HepG2 (cell line): ENCODE results near the gene RNASE7. TPM values are rescaled to one million over a fixed set of nuclear protein-coding genes. Genes with fewer than 3 reads are reported as not detected.

Source experiments
- JARID2 ChIP-seq: sonication (generic); formaldehyde crosslinking; IDR thresholded peaks from 2 replicates; pipeline ENCODE4 v1.8.1; 2023; ENCODE audit warnings: missing genetic modification reagents, inconsistent platforms; ENCODE audit not compliant: insufficient replicate concordance
- KMT2A ChIP-seq: sonication (generic); formaldehyde crosslinking; IDR thresholded peaks from 2 replicates; pipeline ENCODE4 v1.4.0; 2020; ENCODE audit warnings: missing genetic modification reagents
- MBD4 ChIP-seq: IDR thresholded peaks from 2 replicates; pipeline ENCODE4 v1.6.1; 2012; ENCODE audit warnings: low read length, inconsistent platforms, borderline replicate concordance
- MBNL3 ChIP-seq: fragments of 250-450 bp; sonication (Bioruptor Pico); conservative IDR thresholded peaks from 2 replicates; pipeline ENCODE4 v1.8.0; 2022; ENCODE audit warnings: mild to moderate bottlenecking, inconsistent platforms
- PHF21A ChIP-seq: sonication (generic); formaldehyde crosslinking; IDR thresholded peaks from 2 replicates; pipeline ENCODE4 v1.5.0; 2020; ENCODE audit warnings: mild to moderate bottlenecking, missing genetic modification reagents
- REPIN1 ChIP-seq: sonication (generic); formaldehyde crosslinking; IDR thresholded peaks from 2 replicates; pipeline ENCODE4 v1.8.0; 2022; ENCODE audit warnings: missing genetic modification reagents, low read depth, mild to moderate bottlenecking, borderline replicate concordance
- SIN3A ChIP-seq: IDR thresholded peaks from 2 replicates; pipeline ENCODE4 v1.6.1; 2011; ENCODE audit warnings: low read depth, mild to moderate bottlenecking, control low read depth, low read length, borderline replicate concordance
- UBTF ChIP-seq: sonication (generic); formaldehyde crosslinking; IDR thresholded peaks from 2 replicates; pipeline ENCODE4 v1.4.0; 2020; ENCODE audit warnings: mild to moderate bottlenecking, missing genetic modification reagents
- ZBTB21 ChIP-seq: sonication (generic); formaldehyde crosslinking; IDR thresholded peaks from 2 replicates; pipeline ENCODE4 v1.4.0; 2020; ENCODE audit warnings: missing genetic modification reagents
- ZKSCAN1 ChIP-seq: fragments of 150-350 bp; IDR thresholded peaks from 2 replicates; pipeline ENCODE4 v1.6.1; 2014; ENCODE audit warnings: low read length
- ZNF441 ChIP-seq: sonication (generic); formaldehyde crosslinking; IDR thresholded peaks from 2 replicates; pipeline ENCODE4 v1.7.0; 2021; ENCODE audit warnings: missing genetic modification reagents, borderline replicate concordance
- ZNF670 ChIP-seq: sonication (generic); formaldehyde crosslinking; IDR thresholded peaks from 2 replicates; pipeline ENCODE4 v1.8.0; 2022; ENCODE audit warnings: mild to moderate bottlenecking, missing genetic modification reagents, borderline replicate concordance
- polyA plus RNA-seq, 8 experiments: library from polyadenylated mRNA; depleted of rRNA in 3 of 8; stranded (reverse) in 7 of 8; unstranded in 1 of 8; fragments of >200 nt; fragmentation: Illumina TruSeq in 4 of 8; extraction: Trizol in 4 of 8; gene quantifications; 2 replicates each; pipeline versions ENCODE4 v1.2.1 to v1.2.3, GENCODE V29; 2011 to 2016; ENCODE audit warnings: low read depth in 4 of 8, missing spikeins in 1 of 8, mixed read lengths in 1 of 8; ENCODE audit not compliant: insufficient read depth in 1 of 8
- total RNA-seq, 5 experiments: library from RNA; depleted of rRNA; stranded (reverse); fragments of >200 nt; fragmentation: Illumina TruSeq; extraction: Trizol; gene quantifications; 2 replicates each; pipeline ENCODE4 v1.2.3, GENCODE V29; 2016; ENCODE audit warnings: low read depth in 1 of 5
- TF ChIP-seq, protein P1 (sequence below): sonication (generic); formaldehyde crosslinking; IDR thresholded peaks from 2 replicates; pipeline ENCODE4 v1.4.0; 2020; ENCODE audit warnings: low read depth, missing genetic modification reagents
- TF ChIP-seq, protein P2 (sequence below): sonication (generic); formaldehyde crosslinking; IDR thresholded peaks from 2 replicates; pipeline ENCODE4 v1.5.0; 2020; ENCODE audit warnings: missing genetic modification reagents

The RNASE7 gene
- total and polyA plus RNA-seq, 2 of the 13 experiments (the other 11 are each of a cell fraction or from before 2014, with no cell fraction given): 0.04 TPM; not detected in 1

DNA sequence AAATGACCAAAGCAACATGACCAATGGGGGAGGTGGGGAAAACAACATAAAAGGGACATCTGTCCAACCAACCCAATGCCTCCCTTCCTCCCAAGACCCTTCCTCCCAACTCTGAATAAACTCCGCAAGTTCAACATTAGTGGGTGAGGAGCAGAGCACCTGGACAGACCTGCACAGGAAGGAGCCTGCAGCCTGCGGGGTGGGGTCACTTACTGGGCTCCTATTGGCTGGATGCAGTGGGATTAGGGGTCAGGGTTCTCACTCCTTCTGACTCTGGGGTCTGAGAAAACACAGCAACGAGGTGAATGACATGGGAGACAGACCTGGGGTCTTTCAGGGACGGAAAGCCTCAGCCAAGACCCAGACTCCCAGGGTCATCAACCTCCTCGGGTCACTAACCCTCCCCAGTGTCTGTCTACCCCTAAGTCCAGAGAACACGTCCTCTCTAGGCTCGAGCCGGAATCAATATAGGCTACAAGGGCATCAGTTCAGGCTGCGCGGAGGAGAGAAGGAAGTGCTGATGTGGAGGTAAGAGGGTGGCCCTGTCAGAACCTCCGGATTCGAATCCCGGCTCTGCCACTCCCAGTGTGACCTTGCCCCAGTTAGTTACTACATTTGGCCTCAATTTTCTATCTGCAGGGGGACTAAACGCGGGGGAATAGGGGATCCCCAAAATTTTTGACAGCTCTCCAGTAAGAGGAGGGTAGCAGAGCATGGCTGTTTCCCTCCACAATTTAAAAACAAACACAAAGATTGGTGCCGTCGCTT, 18.2 kb upstream of the RNASE7 start (continued):
- no peak for TF ChIP-seq MBNL3 (CRISPR knock-in tag)
- TF ChIP-seq UBTF (CRISPR knock-in tag): no peak
- TF ChIP-seq, protein P1, sequence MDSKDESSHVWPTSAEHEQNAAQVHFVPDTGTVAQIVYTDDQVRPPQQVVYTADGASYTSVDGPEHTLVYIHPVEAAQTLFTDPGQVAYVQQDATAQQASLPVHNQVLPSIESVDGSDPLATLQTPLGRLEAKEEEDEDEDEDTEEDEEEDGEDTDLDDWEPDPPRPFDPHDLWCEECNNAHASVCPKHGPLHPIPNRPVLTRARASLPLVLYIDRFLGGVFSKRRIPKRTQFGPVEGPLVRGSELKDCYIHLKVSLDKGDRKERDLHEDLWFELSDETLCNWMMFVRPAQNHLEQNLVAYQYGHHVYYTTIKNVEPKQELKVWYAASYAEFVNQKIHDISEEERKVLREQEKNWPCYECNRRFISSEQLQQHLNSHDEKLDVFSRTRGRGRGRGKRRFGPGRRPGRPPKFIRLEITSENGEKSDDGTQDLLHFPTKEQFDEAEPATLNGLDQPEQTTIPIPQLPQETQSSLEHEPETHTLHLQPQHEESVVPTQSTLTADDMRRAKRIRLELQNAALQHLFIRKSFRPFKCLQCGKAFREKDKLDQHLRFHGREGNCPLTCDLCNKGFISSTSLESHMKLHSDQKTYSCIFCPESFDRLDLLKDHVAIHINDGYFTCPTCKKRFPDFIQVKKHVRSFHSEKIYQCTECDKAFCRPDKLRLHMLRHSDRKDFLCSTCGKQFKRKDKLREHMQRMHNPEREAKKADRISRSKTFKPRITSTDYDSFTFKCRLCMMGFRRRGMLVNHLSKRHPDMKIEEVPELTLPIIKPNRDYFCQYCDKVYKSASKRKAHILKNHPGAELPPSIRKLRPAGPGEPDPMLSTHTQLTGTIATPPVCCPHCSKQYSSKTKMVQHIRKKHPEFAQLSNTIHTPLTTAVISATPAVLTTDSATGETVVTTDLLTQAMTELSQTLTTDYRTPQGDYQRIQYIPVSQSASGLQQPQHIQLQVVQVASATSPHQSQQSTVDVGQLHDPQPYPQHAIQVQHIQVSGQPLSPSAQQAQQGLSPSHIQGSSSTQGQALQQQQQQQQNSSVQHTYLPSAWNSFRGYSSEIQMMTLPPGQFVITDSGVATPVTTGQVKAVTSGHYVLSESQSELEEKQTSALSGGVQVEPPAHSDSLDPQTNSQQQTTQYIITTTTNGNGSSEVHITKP (CRISPR knock-in tag): no peak
- TF ChIP-seq REPIN1 (CRISPR knock-in tag): no peak
- no peak for TF ChIP-seq JARID2 (CRISPR knock-in tag)
- no peak for TF ChIP-seq ZNF670 (CRISPR knock-in tag)
- TF ChIP-seq SIN3A: no peak
- no peak for TF ChIP-seq ZKSCAN1
- TF ChIP-seq MBD4: no peak
- no peak for TF ChIP-seq KMT2A (CRISPR knock-in tag)
- TF ChIP-seq, protein P2, sequence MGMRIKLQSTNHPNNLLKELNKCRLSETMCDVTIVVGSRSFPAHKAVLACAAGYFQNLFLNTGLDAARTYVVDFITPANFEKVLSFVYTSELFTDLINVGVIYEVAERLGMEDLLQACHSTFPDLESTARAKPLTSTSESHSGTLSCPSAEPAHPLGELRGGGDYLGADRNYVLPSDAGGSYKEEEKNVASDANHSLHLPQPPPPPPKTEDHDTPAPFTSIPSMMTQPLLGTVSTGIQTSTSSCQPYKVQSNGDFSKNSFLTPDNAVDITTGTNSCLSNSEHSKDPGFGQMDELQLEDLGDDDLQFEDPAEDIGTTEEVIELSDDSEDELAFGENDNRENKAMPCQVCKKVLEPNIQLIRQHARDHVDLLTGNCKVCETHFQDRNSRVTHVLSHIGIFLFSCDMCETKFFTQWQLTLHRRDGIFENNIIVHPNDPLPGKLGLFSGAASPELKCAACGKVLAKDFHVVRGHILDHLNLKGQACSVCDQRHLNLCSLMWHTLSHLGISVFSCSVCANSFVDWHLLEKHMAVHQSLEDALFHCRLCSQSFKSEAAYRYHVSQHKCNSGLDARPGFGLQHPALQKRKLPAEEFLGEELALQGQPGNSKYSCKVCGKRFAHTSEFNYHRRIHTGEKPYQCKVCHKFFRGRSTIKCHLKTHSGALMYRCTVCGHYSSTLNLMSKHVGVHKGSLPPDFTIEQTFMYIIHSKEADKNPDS: no peak
- TF ChIP-seq ZBTB21 (CRISPR knock-in tag): no peak
- TF ChIP-seq PHF21A (CRISPR knock-in tag): no peak
- TF ChIP-seq ZNF441 (CRISPR knock-in tag): no peak
